IMR-90 (cell line): ENCODE results near the gene FN3KRP.

Experiments used
- MAFK ChIP-seq: IDR thresholded peaks from 2 replicates; pipeline ENCODE4 v1.6.1; 2012; ENCODE audit warnings: low read depth, low read length, improper control_type of control experiment
- MAZ ChIP-seq: IDR thresholded peaks from 2 replicates; pipeline ENCODE4 v1.6.1; 2012; ENCODE audit warnings: low read depth, mild to moderate bottlenecking, low read length, improper control_type of control experiment, moderate library complexity, borderline replicate concordance
- MXI1 ChIP-seq: IDR thresholded peaks from 2 replicates; pipeline ENCODE4 v1.6.1; 2012; ENCODE audit warnings: low read depth, mild to moderate bottlenecking, low read length, moderate library complexity, borderline replicate concordance
- POLR2A ChIP-seq: IDR thresholded peaks from 2 replicates; pipeline ENCODE4 v1.6.1; 2012; ENCODE audit warnings: mild to moderate bottlenecking, low read depth, low read length
- RAD21 ChIP-seq: IDR thresholded peaks from 2 replicates; pipeline ENCODE4 v1.6.1; 2012; ENCODE audit warnings: low read length, improper control_type of control experiment
- TF ChIP-seq, protein P1 (sequence below): conservative IDR thresholded peaks from 2 replicates; pipeline ENCODE4 v1.5.1; 2012; ENCODE audit warnings: mild to moderate bottlenecking, low read depth, low read length, improper control_type of control experiment

DNA sequence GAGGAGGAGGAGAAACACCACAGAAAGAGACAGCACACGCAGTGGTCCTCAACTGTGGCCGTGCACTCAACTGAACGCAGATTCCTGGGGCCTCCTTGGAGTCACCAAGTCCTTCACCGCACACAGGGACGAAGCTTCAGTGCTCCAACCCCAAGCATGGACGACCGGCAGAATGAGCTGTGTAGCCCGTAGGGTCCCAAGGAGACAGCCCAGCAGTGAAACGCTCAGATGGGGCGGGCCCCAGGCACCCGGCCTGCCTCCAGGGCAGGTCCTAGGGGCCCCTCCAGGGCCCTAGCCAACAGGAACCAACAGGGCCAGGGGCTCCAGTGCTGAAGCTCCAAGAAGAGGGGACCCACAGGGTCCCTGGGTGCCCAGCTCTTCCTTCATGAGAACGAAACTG, 31.2 kb upstream of the FN3KRP start:
- TF ChIP-seq, protein P1, sequence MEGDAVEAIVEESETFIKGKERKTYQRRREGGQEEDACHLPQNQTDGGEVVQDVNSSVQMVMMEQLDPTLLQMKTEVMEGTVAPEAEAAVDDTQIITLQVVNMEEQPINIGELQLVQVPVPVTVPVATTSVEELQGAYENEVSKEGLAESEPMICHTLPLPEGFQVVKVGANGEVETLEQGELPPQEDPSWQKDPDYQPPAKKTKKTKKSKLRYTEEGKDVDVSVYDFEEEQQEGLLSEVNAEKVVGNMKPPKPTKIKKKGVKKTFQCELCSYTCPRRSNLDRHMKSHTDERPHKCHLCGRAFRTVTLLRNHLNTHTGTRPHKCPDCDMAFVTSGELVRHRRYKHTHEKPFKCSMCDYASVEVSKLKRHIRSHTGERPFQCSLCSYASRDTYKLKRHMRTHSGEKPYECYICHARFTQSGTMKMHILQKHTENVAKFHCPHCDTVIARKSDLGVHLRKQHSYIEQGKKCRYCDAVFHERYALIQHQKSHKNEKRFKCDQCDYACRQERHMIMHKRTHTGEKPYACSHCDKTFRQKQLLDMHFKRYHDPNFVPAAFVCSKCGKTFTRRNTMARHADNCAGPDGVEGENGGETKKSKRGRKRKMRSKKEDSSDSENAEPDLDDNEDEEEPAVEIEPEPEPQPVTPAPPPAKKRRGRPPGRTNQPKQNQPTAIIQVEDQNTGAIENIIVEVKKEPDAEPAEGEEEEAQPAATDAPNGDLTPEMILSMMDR = no peak
- TF ChIP-seq MAZ (no peak), MXI1 (no peak), POLR2A (no peak), MAFK (no peak), RAD21 (no peak)
